Measurements from ENCODE around the gene CHD6.

DNA sequence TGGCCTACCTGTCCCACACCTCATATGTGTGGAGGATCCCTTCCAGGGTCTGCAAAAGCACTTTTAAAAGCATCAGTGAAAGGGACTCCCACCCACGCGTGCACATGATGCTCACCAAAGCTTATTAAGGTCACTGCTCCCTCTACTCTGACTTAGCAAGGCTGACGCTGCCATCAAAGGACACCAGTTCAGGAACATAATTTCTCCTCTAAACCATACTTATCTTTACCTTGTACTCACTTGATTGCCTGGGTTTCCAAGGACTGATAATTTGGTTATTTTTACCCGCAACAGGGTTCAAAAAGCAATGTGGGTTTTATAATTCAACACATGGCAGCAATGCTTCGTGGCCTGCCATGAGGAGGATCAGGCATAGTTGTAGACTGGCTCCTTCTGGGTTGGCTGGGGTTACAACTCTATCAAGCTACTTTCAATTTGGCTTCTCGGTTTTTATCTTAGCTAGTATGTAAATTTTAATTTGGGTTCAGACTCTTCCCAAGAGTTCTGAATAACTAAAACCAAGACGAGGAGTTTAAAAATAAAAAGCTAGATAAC is 199.4 kb downstream of the CHD6 start:
- TF ChIP-seq, protein P1, sequence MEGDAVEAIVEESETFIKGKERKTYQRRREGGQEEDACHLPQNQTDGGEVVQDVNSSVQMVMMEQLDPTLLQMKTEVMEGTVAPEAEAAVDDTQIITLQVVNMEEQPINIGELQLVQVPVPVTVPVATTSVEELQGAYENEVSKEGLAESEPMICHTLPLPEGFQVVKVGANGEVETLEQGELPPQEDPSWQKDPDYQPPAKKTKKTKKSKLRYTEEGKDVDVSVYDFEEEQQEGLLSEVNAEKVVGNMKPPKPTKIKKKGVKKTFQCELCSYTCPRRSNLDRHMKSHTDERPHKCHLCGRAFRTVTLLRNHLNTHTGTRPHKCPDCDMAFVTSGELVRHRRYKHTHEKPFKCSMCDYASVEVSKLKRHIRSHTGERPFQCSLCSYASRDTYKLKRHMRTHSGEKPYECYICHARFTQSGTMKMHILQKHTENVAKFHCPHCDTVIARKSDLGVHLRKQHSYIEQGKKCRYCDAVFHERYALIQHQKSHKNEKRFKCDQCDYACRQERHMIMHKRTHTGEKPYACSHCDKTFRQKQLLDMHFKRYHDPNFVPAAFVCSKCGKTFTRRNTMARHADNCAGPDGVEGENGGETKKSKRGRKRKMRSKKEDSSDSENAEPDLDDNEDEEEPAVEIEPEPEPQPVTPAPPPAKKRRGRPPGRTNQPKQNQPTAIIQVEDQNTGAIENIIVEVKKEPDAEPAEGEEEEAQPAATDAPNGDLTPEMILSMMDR (IDR thresholded peaks at IDR 0.05): no peak
- TF ChIP-seq POLR2A (IDR thresholded peaks at IDR 0.05): no peak
- no peak for TF ChIP-seq EP300 (IDR thresholded peaks at IDR 0.05)
- TF ChIP-seq POLR2AphosphoS5 (IDR thresholded peaks at IDR 0.05): no peak
